VCaP (cell line): ENCODE measurements around the gene POLD2.

Experiments used
- H3K27ac ChIP-seq: fragments of 450-650 bp; 2 replicates; pipeline ENCODE4 v1.5.1; 2017
- CTCF ChIP-seq: fragments of 450-650 bp; conservative IDR thresholded peaks from 2 replicates; pipeline ENCODE4 v1.5.1; 2017; ENCODE audit warnings: mild to moderate bottlenecking, moderate library complexity

Gene POLD2

GRCh38 chr7:44100458-44101302, 22.7 kb downstream of the POLD2 start:
- H3K27ac ChIP-seq, result no peak overlapping the region
- no peak for TF ChIP-seq CTCF

GRCh38 chr7:44099669-44100068, 23.7 kb downstream of the POLD2 start:
- TF ChIP-seq CTCF, result no peak
- H3K27ac ChIP-seq, result no peak overlapping the region

- no peak overlapping the region for H3K27ac ChIP-seq
- no peak for TF ChIP-seq CTCF
These were observed 25.0 kb downstream of the POLD2 start for GRCh38 chr7:44098092-44099068.

GRCh38 chr7:44097064-44097932, 26.1 kb downstream of the POLD2 start:
- no peak overlapping the region for H3K27ac ChIP-seq
- TF ChIP-seq CTCF, result no peak

- H3K27ac ChIP-seq, result no peak overlapping the region
- no peak for TF ChIP-seq CTCF
These were observed 26.9 kb downstream of the POLD2 start for GRCh38 chr7:44096326-44096881.

GRCh38 chr7:44095781-44096180, 27.6 kb downstream of the POLD2 start:
- TF ChIP-seq CTCF, result no peak
- H3K27ac ChIP-seq, result no peak overlapping the region
